A673 (cell line): ENCODE results near the gene UBA1. TPM values are rescaled to one million over a fixed set of nuclear protein-coding genes. Genes with fewer than 3 reads are reported as not detected.
"Not testable (repeated sequence)": the region's sequence is repeated elsewhere in the genome, so short reads cannot be mapped to it uniquely, and the experiment has no call there.

Source experiments
- BruUV-seq: library from RNA; stranded (reverse); fragments of 400-500 nt; replicated peaks from 2 replicates; lab custom pipeline; 2021; lab: Mats Ljungman, UMichigan
- CTCF ChIA-PET: fragments of 300-600 bp; sonication (Branson Sonifier 250); formaldehyde crosslinking; loops from one replicate; lab custom pipeline; 2022; ENCODE audit warnings: antibody characterized with exemption; lab: Charles Lee
- POLR2A ChIA-PET: fragments of 300-600 bp; sonication (Branson Sonifier 250); formaldehyde crosslinking; loops from one replicate; lab custom pipeline; 2022; ENCODE audit warnings: antibody characterized with exemption; ENCODE audit not compliant: low non-redundant PET; lab: Charles Lee
- DNase-seq: peaks from one replicate; pipeline ENCODE4 v3.0.0-alpha.2; 2015; ENCODE audit warnings: low spot score
- H3K27ac ChIP-seq: fragments of 200-600 bp; sonication (generic); 2 replicates; pipeline ENCODE4 v1.5.1; 2016; ENCODE audit warnings: mixed run types, low read depth, mild to moderate bottlenecking, mixed read lengths, antibody characterized with exemption, low read length; ENCODE audit not compliant: poor library complexity, severe bottlenecking
- H3K27me3 ChIP-seq: fragments of 200-600 bp; sonication (generic); replicated peaks from 2 replicates; pipeline ENCODE4 v1.6.1; 2017; ENCODE audit warnings: mixed run types, low read depth, mild to moderate bottlenecking, mixed read lengths, antibody characterized with exemption, low read length; ENCODE audit not compliant: insufficient read depth, poor library complexity
- H3K36me3 ChIP-seq: fragments of 200-600 bp; sonication (generic); 2 replicates; pipeline ENCODE4 v1.6.1; 2016; ENCODE audit warnings: mixed run types, mild to moderate bottlenecking, mixed read lengths, antibody characterized with exemption, low read length; ENCODE audit not compliant: insufficient read depth, poor library complexity, severe bottlenecking
- H3K4me1 ChIP-seq: fragments of 200-600 bp; sonication (generic); 2 replicates; pipeline ENCODE4 v1.6.1; 2017; ENCODE audit warnings: mixed run types, mild to moderate bottlenecking, mixed read lengths, antibody characterized with exemption, low read length; ENCODE audit not compliant: insufficient read depth, poor library complexity, severe bottlenecking
- H3K4me3 ChIP-seq: fragments of 200-600 bp; sonication (generic); 2 replicates; pipeline ENCODE4 v1.5.1; 2016; ENCODE audit warnings: low read depth, mixed run types, mild to moderate bottlenecking, mixed read lengths, low read length; ENCODE audit not compliant: poor library complexity, severe bottlenecking
- H3K9me3 ChIP-seq: fragments of 200-600 bp; sonication (generic); 2 replicates; pipeline ENCODE4 v1.6.1; 2016; ENCODE audit warnings: mixed run types, low read depth, mild to moderate bottlenecking, mixed read lengths, antibody characterized with exemption, low read length; ENCODE audit not compliant: poor library complexity, severe bottlenecking
- EZH2 ChIP-seq: fragments of 200-600 bp; sonication (generic); IDR thresholded peaks from 2 replicates; pipeline ENCODE4 v1.6.1; 2017; ENCODE audit warnings: borderline replicate concordance, low read depth, mild to moderate bottlenecking, mixed read lengths, antibody characterized with exemption, low read length; ENCODE audit not compliant: poor library complexity, severe bottlenecking
- intact Hi-C: fragments of 100-400 bp; cut with micrococcal nuclease; formaldehyde crosslinking; loops from one replicate; pipeline ENCODE4 v1.10.0; 2022; ENCODE audit not compliant: unreplicated experiment
- total RNA-seq: library from RNA; stranded (reverse); gene quantifications from 2 replicates; pipeline ENCODE4 v1.2.3, GENCODE V29; 2021
- TF ChIP-seq, protein P1 (sequence below): fragments of 300-800, 200-600 bp; sonication (generic); conservative IDR thresholded peaks from 2 replicates; pipeline ENCODE4 v1.5.1; 2017; ENCODE audit warnings: low read depth, mild to moderate bottlenecking, antibody characterized with exemption, low read length, moderate library complexity, mixed read lengths

Gene UBA1
- total RNA-seq, 1 experiment from 2014 or later = 413 TPM

- Histone ChIP-seq H3K4me1 (no peaks in the 10 kb centered on the region), H3K27me3 (no peaks in the 10 kb centered on the region), H3K27ac (no peak overlapping the region), H3K36me3 (peaks cover 16% of the 10 kb centered on the region), H3K4me3 (no peak overlapping the region), H3K9me3 (no peaks in the 10 kb centered on the region)
- intact Hi-C loops = no loop called here
- TF ChIP-seq EZH2 = no peak
- TF ChIP-seq, protein P1, sequence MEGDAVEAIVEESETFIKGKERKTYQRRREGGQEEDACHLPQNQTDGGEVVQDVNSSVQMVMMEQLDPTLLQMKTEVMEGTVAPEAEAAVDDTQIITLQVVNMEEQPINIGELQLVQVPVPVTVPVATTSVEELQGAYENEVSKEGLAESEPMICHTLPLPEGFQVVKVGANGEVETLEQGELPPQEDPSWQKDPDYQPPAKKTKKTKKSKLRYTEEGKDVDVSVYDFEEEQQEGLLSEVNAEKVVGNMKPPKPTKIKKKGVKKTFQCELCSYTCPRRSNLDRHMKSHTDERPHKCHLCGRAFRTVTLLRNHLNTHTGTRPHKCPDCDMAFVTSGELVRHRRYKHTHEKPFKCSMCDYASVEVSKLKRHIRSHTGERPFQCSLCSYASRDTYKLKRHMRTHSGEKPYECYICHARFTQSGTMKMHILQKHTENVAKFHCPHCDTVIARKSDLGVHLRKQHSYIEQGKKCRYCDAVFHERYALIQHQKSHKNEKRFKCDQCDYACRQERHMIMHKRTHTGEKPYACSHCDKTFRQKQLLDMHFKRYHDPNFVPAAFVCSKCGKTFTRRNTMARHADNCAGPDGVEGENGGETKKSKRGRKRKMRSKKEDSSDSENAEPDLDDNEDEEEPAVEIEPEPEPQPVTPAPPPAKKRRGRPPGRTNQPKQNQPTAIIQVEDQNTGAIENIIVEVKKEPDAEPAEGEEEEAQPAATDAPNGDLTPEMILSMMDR = no peak
- no peak for DNase-seq
- BruUV-seq = no TSS peak
- ChIA-PET CTCF (no interaction called here), POLR2A (no interaction called here)
These were observed 54.3 kb downstream of the UBA1 start for GRCh38 chrX:47247999-47248320.

GRCh38 chrX:47248576-47248975, 54.9 kb downstream of the UBA1 start:
- intact Hi-C loops = no loop called here
- no TSS peak for BruUV-seq
- peaks cover 13% of the 10 kb centered on the region for H3K36me3 ChIP-seq
- DNase-seq = no peak
- ChIA-PET CTCF (no interaction called here), POLR2A (interaction anchor here (0.6 kb wide), 1 partner anchor 287 kb away, joined by 3 read pairs; no protein-coding TSS in a partner anchor)
- TF ChIP-seq, protein P1 = no peak
- TF ChIP-seq EZH2 = no peak
- H3K27ac ChIP-seq = no peak overlapping the region
- no peaks in the 10 kb centered on the region for H3K27me3 ChIP-seq
- H3K4me3 ChIP-seq = no peak overlapping the region
- no peaks in the 10 kb centered on the region for H3K4me1 ChIP-seq
- H3K9me3 ChIP-seq = no peaks in the 10 kb centered on the region

- Histone ChIP-seq H3K4me3 (no peak overlapping the region), H3K27ac (no peak overlapping the region), H3K9me3 (no peaks in the 10 kb centered on the region), H3K4me1 (no peaks in the 10 kb centered on the region), H3K27me3 (no peaks in the 10 kb centered on the region), H3K36me3 (peaks cover 10% of the 10 kb centered on the region)
- no peak for TF ChIP-seq EZH2
- TF ChIP-seq, protein P1 = no peak
- BruUV-seq = no TSS peak
- ChIA-PET POLR2A (no interaction called here), CTCF (no interaction called here)
- intact Hi-C loops = no loop called here
- no peak for DNase-seq
These were observed 56.4 kb downstream of the UBA1 start for GRCh38 chrX:47250017-47250347.

- CTCF ChIA-PET, POLR2A ChIA-PET, H3K4me1 ChIP-seq, H3K27me3 ChIP-seq, H3K4me3 ChIP-seq, H3K27ac ChIP-seq, DNase-seq, H3K36me3 ChIP-seq, intact Hi-C loops, BruUV-seq, H3K9me3 ChIP-seq: not testable (repeated sequence)
These were observed 64.0 kb downstream of the UBA1 start for GRCh38 chrX:47257620-47258019.
